Measurements from ENCODE around the gene PLA1A. TPM values are rescaled to one million over a fixed set of nuclear protein-coding genes. Genes with fewer than 3 reads are reported as not detected.
A peak's percentile ranks its signal among the peaks of the same experiment; 100 is the strongest.
"Not testable (repeated sequence)": the region's sequence is repeated elsewhere in the genome, so short reads cannot be mapped to it uniquely, and the experiment has no call there.

PLA1A gene
- polyA plus RNA-seq, 1 of the 3 experiments (the other 2 are of a cell fraction) = not detected

GRCh38 chr3:119594066-119594465 is 3.6 kb upstream of the PLA1A start:
- H4K20me1 ChIP-seq (ENCODE audit: insufficient read depth) = no peaks in the 10 kb centered on the region
- no peak overlapping the region for H3K27ac ChIP-seq (ENCODE audit: low read depth in 2 of 2, low read length in 1 of 2)
- no peak overlapping the region for H3K4me2 ChIP-seq
- no peaks in the 10 kb centered on the region for H3K27me3 ChIP-seq (ENCODE audit: insufficient read depth)
- POLR2A ChIA-PET = no interaction called here
- no peaks in the 10 kb centered on the region for H3K36me3 ChIP-seq (replicated peaks in 1 of 2; ENCODE audit: control insufficient read depth in 1 of 2, insufficient read depth in 2 of 2, low read length in 1 of 2)
- H3K9me3 ChIP-seq = no peaks in the 10 kb centered on the region
- TF ChIP-seq GATA2 (CRISPR knock-in tag; IDR thresholded peaks at IDR 0.05) (no peak), RXRA (IDR thresholded peaks at IDR 0.05; ENCODE audit: borderline replicate concordance, low read depth) (no peak), YY1 (IDR thresholded peaks at IDR 0.05; ENCODE audit: low read depth) (no peak)
- no peaks in the 10 kb centered on the region for H3K9me2 ChIP-seq
- CTCF ChIA-PET = no interaction called here
- peaks cover 0 to 9% of the 10 kb centered on the region in 2 experiments; a peak in 1 of 4 replicates for H3K4me1 ChIP-seq (ENCODE audit: control insufficient read depth in 1 of 2, insufficient read depth in 2 of 2, low read depth in 1 of 2, low read length in 1 of 2)
- no peak for DNase-seq
- no peak overlapping the region for H3K9ac ChIP-seq
- WGBS (ENCODE audit: low lambda C conversion rate) = 79% methylated on average over 5 of the region's 5 CpGs
- H3K4me3 ChIP-seq (ENCODE audit: low read depth in 2 of 2, low read length in 1 of 2) = no peak overlapping the region
- H3F3A ChIP-seq (replicated peaks; ENCODE audit: insufficient read depth) = no peaks in the 10 kb centered on the region
- H3K79me2 ChIP-seq (ENCODE audit: insufficient read depth) = no peaks in the 10 kb centered on the region
- H2AFZ ChIP-seq (ENCODE audit: low read depth) = no peak overlapping the region

GRCh38 chr3:119594929-119595328 is 2.8 kb upstream of the PLA1A start:
- H3K36me3 ChIP-seq (replicated peaks in 1 of 2; ENCODE audit: control insufficient read depth in 1 of 2, insufficient read depth in 2 of 2, low read length in 1 of 2); H3K9me2 ChIP-seq; H3K4me2 ChIP-seq; H3K4me3 ChIP-seq (ENCODE audit: low read depth in 2 of 2, low read length in 1 of 2); H3K27me3 ChIP-seq (ENCODE audit: insufficient read depth); POLR2A ChIA-PET; H4K20me1 ChIP-seq (ENCODE audit: insufficient read depth); H3K9ac ChIP-seq; H3K9me3 ChIP-seq; DNase-seq; H3K79me2 ChIP-seq (ENCODE audit: insufficient read depth); H3K27ac ChIP-seq (ENCODE audit: low read depth in 2 of 2, low read length in 1 of 2); H3F3A ChIP-seq (replicated peaks; ENCODE audit: insufficient read depth); H2AFZ ChIP-seq (ENCODE audit: low read depth): not testable (repeated sequence)
- peaks cover 0 to 12% of the 10 kb centered on the region in 2 experiments; a peak in 1 of 4 replicates for H3K4me1 ChIP-seq (ENCODE audit: control insufficient read depth in 1 of 2, insufficient read depth in 2 of 2, low read depth in 1 of 2, low read length in 1 of 2)
- 29% methylated on average over 1 of the region's 1 CpG for WGBS (ENCODE audit: low lambda C conversion rate)
- CTCF ChIA-PET = interaction anchor here (1.8 kb wide), 1 partner anchor 86 kb away, joined by 4 read pairs; no protein-coding TSS in a partner anchor

GRCh38 chr3:119595639-119596334 is 1.9 kb upstream of the PLA1A start:
- no peaks in the 10 kb centered on the region for H3K79me2 ChIP-seq (ENCODE audit: insufficient read depth)
- H3K9me2 ChIP-seq = no peaks in the 10 kb centered on the region
- no peak for DNase-seq
- H3K4me3 ChIP-seq (ENCODE audit: low read depth in 2 of 2, low read length in 1 of 2) = no peak overlapping the region
- no peaks in the 10 kb centered on the region for H3K36me3 ChIP-seq (replicated peaks in 1 of 2; ENCODE audit: control insufficient read depth in 1 of 2, insufficient read depth in 2 of 2, low read length in 1 of 2)
- 87% methylated on average over 7 of the region's 7 CpGs for WGBS (ENCODE audit: low lambda C conversion rate)
- H3K4me2 ChIP-seq = 0 out of 2 replicates have a peak overlapping the region, but pooled peaks have one; percentile 40
- no peak for TF ChIP-seq TAF1 (IDR thresholded peaks at IDR 0.05; ENCODE audit: borderline replicate concordance, low read depth, low read length)
- no peak for TF ChIP-seq JUND (IDR thresholded peaks at IDR 0.05)
- TF ChIP-seq, protein P1, sequence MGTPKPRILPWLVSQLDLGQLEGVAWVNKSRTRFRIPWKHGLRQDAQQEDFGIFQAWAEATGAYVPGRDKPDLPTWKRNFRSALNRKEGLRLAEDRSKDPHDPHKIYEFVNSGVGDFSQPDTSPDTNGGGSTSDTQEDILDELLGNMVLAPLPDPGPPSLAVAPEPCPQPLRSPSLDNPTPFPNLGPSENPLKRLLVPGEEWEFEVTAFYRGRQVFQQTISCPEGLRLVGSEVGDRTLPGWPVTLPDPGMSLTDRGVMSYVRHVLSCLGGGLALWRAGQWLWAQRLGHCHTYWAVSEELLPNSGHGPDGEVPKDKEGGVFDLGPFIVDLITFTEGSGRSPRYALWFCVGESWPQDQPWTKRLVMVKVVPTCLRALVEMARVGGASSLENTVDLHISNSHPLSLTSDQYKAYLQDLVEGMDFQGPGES (IDR thresholded peaks at IDR 0.05; ENCODE audit: low read depth, low read length) = no peak
- no peak for TF ChIP-seq SIN3A (IDR thresholded peaks at IDR 0.05; ENCODE audit: borderline replicate concordance, low read depth, low read length)
- TF ChIP-seq FOSL2 (IDR thresholded peaks at IDR 0.05; ENCODE audit: borderline replicate concordance, low read depth) = no peak
- TF ChIP-seq, protein P2, sequence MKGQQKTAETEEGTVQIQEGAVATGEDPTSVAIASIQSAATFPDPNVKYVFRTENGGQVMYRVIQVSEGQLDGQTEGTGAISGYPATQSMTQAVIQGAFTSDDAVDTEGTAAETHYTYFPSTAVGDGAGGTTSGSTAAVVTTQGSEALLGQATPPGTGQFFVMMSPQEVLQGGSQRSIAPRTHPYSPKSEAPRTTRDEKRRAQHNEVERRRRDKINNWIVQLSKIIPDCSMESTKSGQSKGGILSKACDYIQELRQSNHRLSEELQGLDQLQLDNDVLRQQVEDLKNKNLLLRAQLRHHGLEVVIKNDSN (IDR thresholded peaks at IDR 0.05; ENCODE audit: borderline replicate concordance, low read depth) = no peak
- no peak for TF ChIP-seq ELF1 (IDR thresholded peaks at IDR 0.05)
- no peak for TF ChIP-seq TEAD4 (IDR thresholded peaks at IDR 0.05; ENCODE audit: borderline replicate concordance, insufficient read depth)
- H3K27ac ChIP-seq (ENCODE audit: low read depth in 2 of 2, low read length in 1 of 2) = no peak overlapping the region
- peak overlapping the region; percentile 5; the same call in 1 of the 2 replicates for H2AFZ ChIP-seq (ENCODE audit: low read depth)
- H3K9me3 ChIP-seq = no peaks in the 10 kb centered on the region
- POLR2A ChIA-PET = no interaction called here
- peaks cover 0 to 20% of the 10 kb centered on the region in 2 experiments; a peak in 1 of 4 replicates for H3K4me1 ChIP-seq (ENCODE audit: control insufficient read depth in 1 of 2, insufficient read depth in 2 of 2, low read depth in 1 of 2, low read length in 1 of 2)
- H3F3A ChIP-seq (replicated peaks; ENCODE audit: insufficient read depth) = no peaks in the 10 kb centered on the region
- no peak overlapping the region for H3K9ac ChIP-seq
- H4K20me1 ChIP-seq (ENCODE audit: insufficient read depth) = no peaks in the 10 kb centered on the region
- no peaks in the 10 kb centered on the region for H3K27me3 ChIP-seq (ENCODE audit: insufficient read depth)
- CTCF ChIA-PET = interaction anchor here (1.1 to 1.8 kb wide), 2 partner anchors 10 to 85 kb away, joined by 3 to 4 read pairs; no protein-coding TSS in a partner anchor
